ENCODE data around the gene SLC7A8.

SLC7A8 gene

DNA sequence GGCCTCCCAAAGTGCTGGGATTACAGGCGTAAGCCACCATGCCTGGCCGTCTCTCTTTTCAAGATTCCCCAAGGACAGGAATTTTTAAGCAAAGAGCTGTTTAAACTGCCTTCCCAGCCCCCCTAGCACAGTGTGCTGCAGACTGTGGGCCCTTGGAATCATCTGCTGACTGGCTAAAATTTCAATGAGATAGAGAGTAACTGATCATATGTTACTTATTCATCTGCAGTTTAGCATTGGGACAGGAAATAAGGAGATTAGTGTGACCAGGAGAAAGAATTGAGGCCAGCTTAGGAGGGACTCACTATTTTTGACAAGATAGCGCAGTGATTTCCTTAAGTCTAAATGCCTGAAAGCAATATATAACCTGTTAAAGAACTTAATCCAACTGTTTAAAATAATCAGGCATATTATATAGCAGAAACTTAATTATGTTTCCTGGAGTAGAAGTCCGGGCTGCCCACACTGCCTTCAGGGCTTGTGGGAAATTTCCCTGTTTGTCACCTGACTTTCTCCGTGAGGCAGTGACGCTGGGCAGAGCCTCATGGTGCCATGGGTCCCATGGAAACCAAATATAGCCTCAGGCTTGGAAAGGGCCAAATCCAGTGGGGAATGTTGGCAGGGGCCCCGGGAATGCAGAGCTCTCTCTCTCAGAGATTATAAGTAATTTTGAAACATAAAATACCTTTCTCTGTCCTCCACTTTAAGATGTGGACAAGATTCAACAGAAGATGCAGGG lies 41.6 kb downstream of the SLC7A8 start:
- no peaks in the 10 kb centered on the region for H3K36me3 ChIP-seq (ENCODE audit: control insufficient read depth, low read length)
- no peaks in the 10 kb centered on the region for H3K9me2 ChIP-seq (replicated peaks; ENCODE audit: control insufficient read depth, low read length)
- H3K9me3 ChIP-seq (ENCODE audit: control insufficient read depth, insufficient read depth, low read length): no peaks in the 10 kb centered on the region
- H4K20me1 ChIP-seq (ENCODE audit: control insufficient read depth, insufficient read depth, low read depth, low read length): no peaks in the 10 kb centered on the region
- H3K4me3 ChIP-seq (ENCODE audit: low read length): no peak overlapping the region
- no peaks in the 10 kb centered on the region for H3K79me2 ChIP-seq (ENCODE audit: control insufficient read depth, low read length)
- H3K27ac ChIP-seq (ENCODE audit: low read depth, low read length): no peak overlapping the region
- H3K27me3 ChIP-seq (ENCODE audit: control insufficient read depth, low read length): peaks cover 20% of the 10 kb centered on the region; the same call in 1 of the 2 replicates
- TF ChIP-seq, protein P1, sequence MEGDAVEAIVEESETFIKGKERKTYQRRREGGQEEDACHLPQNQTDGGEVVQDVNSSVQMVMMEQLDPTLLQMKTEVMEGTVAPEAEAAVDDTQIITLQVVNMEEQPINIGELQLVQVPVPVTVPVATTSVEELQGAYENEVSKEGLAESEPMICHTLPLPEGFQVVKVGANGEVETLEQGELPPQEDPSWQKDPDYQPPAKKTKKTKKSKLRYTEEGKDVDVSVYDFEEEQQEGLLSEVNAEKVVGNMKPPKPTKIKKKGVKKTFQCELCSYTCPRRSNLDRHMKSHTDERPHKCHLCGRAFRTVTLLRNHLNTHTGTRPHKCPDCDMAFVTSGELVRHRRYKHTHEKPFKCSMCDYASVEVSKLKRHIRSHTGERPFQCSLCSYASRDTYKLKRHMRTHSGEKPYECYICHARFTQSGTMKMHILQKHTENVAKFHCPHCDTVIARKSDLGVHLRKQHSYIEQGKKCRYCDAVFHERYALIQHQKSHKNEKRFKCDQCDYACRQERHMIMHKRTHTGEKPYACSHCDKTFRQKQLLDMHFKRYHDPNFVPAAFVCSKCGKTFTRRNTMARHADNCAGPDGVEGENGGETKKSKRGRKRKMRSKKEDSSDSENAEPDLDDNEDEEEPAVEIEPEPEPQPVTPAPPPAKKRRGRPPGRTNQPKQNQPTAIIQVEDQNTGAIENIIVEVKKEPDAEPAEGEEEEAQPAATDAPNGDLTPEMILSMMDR (IDR thresholded peaks at IDR 0.05; ENCODE audit: low read depth, low read length, poor library complexity, severe bottlenecking): no peak
- no peak for TF ChIP-seq EZH2phosphoT487 (IDR thresholded peaks at IDR 0.05; ENCODE audit: borderline replicate concordance, low read length)
- H3F3A ChIP-seq (ENCODE audit: control insufficient read depth, insufficient read depth): no peaks in the 10 kb centered on the region
- no peak overlapping the region for H3K4me2 ChIP-seq (ENCODE audit: low read length)
- H3K4me1 ChIP-seq (ENCODE audit: control insufficient read depth, low read length): no peaks in the 10 kb centered on the region

DNA sequence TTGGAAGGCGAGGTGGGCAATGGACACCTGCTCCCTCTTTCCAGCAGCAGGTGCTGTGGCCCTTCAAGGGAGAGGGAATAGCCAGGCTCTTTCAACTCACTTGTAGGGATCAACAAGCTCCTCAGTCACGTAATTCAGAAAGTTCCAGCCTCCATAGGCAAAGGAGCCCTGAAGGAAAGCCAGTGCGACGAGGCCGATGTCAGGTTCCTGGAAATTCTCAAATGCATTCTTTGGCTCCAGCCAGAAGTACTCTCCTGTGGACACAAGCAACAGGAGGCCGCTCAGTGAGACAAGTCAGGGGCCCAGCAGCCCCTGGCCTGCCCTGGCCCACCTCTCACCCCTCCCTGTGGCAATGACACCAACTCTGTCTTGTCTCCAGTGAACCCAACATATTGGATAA lies 43.1 kb downstream of the SLC7A8 start:
- Histone ChIP-seq H3K27ac (ENCODE audit: low read depth, low read length) (no peak overlapping the region), H3K36me3 (ENCODE audit: control insufficient read depth, low read length) (no peaks in the 10 kb centered on the region), H3K9me3 (ENCODE audit: control insufficient read depth, insufficient read depth, low read length) (no peaks in the 10 kb centered on the region), H3K79me2 (ENCODE audit: control insufficient read depth, low read length) (no peaks in the 10 kb centered on the region), H3F3A (ENCODE audit: control insufficient read depth, insufficient read depth) (no peaks in the 10 kb centered on the region), H3K27me3 (ENCODE audit: control insufficient read depth, low read length) (peaks cover 12% of the 10 kb centered on the region; the same call in 1 of the 2 replicates), H3K4me3 (ENCODE audit: low read length) (no peak overlapping the region), H3K9me2 (replicated peaks; ENCODE audit: control insufficient read depth, low read length) (no peaks in the 10 kb centered on the region), H3K4me1 (ENCODE audit: control insufficient read depth, low read length) (no peaks in the 10 kb centered on the region), H4K20me1 (ENCODE audit: control insufficient read depth, insufficient read depth, low read depth, low read length) (no peaks in the 10 kb centered on the region), H3K4me2 (ENCODE audit: low read length) (no peak overlapping the region)
- TF ChIP-seq, protein P1 (IDR thresholded peaks at IDR 0.05; ENCODE audit: low read depth, low read length, poor library complexity, severe bottlenecking): no peak
- no peak for TF ChIP-seq EZH2phosphoT487 (IDR thresholded peaks at IDR 0.05; ENCODE audit: borderline replicate concordance, low read length)

DNA sequence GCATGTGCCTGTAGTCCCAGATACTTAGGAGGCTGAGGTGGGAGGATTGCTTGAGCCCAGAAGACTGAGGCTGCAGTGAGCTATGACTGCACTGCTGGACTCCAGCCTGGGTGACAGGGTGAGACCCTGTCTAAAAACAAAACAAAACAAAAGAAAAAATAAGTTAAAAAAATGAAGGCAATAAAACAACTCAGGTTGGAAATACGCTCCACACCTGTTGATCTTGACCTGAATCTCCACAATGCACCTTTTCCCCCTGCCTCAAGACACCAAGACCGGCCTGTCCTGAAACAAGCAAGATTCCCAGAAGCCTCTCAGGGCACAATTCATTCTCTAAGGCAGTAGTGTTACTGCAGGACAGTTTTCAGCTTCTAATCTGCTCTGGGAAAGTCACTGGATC lies 43.6 kb downstream of the SLC7A8 start:
- Histone ChIP-seq H3K9me2 (replicated peaks; ENCODE audit: control insufficient read depth, low read length) (no peaks in the 10 kb centered on the region), H3K27me3 (ENCODE audit: control insufficient read depth, low read length) (peaks cover 12% of the 10 kb centered on the region; the same call in 1 of the 2 replicates), H3K4me1 (ENCODE audit: control insufficient read depth, low read length) (no peaks in the 10 kb centered on the region), H3F3A (ENCODE audit: control insufficient read depth, insufficient read depth) (no peaks in the 10 kb centered on the region), H3K36me3 (ENCODE audit: control insufficient read depth, low read length) (no peaks in the 10 kb centered on the region), H4K20me1 (ENCODE audit: control insufficient read depth, insufficient read depth, low read depth, low read length) (no peaks in the 10 kb centered on the region), H3K27ac (ENCODE audit: low read depth, low read length) (no peak overlapping the region), H3K9me3 (ENCODE audit: control insufficient read depth, insufficient read depth, low read length) (no peaks in the 10 kb centered on the region), H3K4me2 (ENCODE audit: low read length) (no peak overlapping the region), H3K79me2 (ENCODE audit: control insufficient read depth, low read length) (no peaks in the 10 kb centered on the region), H3K4me3 (ENCODE audit: low read length) (no peak overlapping the region)
- no peak for TF ChIP-seq EZH2phosphoT487 (IDR thresholded peaks at IDR 0.05; ENCODE audit: borderline replicate concordance, low read length)
- TF ChIP-seq, protein P1 (IDR thresholded peaks at IDR 0.05; ENCODE audit: low read depth, low read length, poor library complexity, severe bottlenecking): no peak

All from DOHH2 (cell line).